IMR-90 (cell line): ENCODE data around the gene ARHGEF6.

Experiments
- BHLHE40 ChIP-seq: fragments of 150-350 bp; IDR thresholded peaks from 2 replicates; pipeline ENCODE4 v1.6.1; 2016; ENCODE audit warnings: mild to moderate bottlenecking, low read depth, low read length
- CEBPB ChIP-seq: IDR thresholded peaks from 2 replicates; pipeline ENCODE4 v1.6.1; 2012; ENCODE audit warnings: low read depth, low read length, improper control_type of control experiment
- FOS ChIP-seq: fragments of 150-350 bp; IDR thresholded peaks from 2 replicates; pipeline ENCODE4 v1.6.1; 2016; ENCODE audit warnings: low read depth, low read length
- MAFK ChIP-seq: IDR thresholded peaks from 2 replicates; pipeline ENCODE4 v1.6.1; 2012; ENCODE audit warnings: low read depth, low read length, improper control_type of control experiment
- MAZ ChIP-seq: IDR thresholded peaks from 2 replicates; pipeline ENCODE4 v1.6.1; 2012; ENCODE audit warnings: low read depth, mild to moderate bottlenecking, low read length, improper control_type of control experiment, moderate library complexity, borderline replicate concordance
- MXI1 ChIP-seq: IDR thresholded peaks from 2 replicates; pipeline ENCODE4 v1.6.1; 2012; ENCODE audit warnings: low read depth, mild to moderate bottlenecking, low read length, moderate library complexity, borderline replicate concordance
- NFE2L2 ChIP-seq: fragments of 150-350 bp; IDR thresholded peaks from 2 replicates; pipeline ENCODE4 v1.6.1; 2016; ENCODE audit warnings: low read depth, mild to moderate bottlenecking, low read length
- POLR2A ChIP-seq: IDR thresholded peaks from 2 replicates; pipeline ENCODE4 v1.6.1; 2012; ENCODE audit warnings: mild to moderate bottlenecking, low read depth, low read length
- RAD21 ChIP-seq: IDR thresholded peaks from 2 replicates; pipeline ENCODE4 v1.6.1; 2012; ENCODE audit warnings: low read length, improper control_type of control experiment
- RCOR1 ChIP-seq: IDR thresholded peaks from 2 replicates; pipeline ENCODE4 v1.6.1; 2012; ENCODE audit warnings: mild to moderate bottlenecking, low read length, improper control_type of control experiment; ENCODE audit not compliant: insufficient replicate concordance
- RFX5 ChIP-seq: IDR thresholded peaks from 2 replicates; pipeline ENCODE4 v1.8.0; 2012; ENCODE audit warnings: low read depth, mild to moderate bottlenecking, low read length, moderate library complexity
- SMC3 ChIP-seq: fragments of 150-350 bp; IDR thresholded peaks from 2 replicates; pipeline ENCODE4 v1.6.1; 2016; ENCODE audit warnings: low read depth, mild to moderate bottlenecking, antibody characterized with exemption, low read length, moderate library complexity
- TF ChIP-seq, protein P1 (sequence below): conservative IDR thresholded peaks from 2 replicates; pipeline ENCODE4 v1.5.1; 2012; ENCODE audit warnings: mild to moderate bottlenecking, low read depth, low read length, improper control_type of control experiment
- TF ChIP-seq, protein P2 (sequence below): fragments of 150-350 bp; IDR thresholded peaks from 2 replicates; pipeline ENCODE4 v1.6.1; 2016; ENCODE audit warnings: low read depth, mild to moderate bottlenecking, low read length, moderate library complexity, borderline replicate concordance

DNA sequence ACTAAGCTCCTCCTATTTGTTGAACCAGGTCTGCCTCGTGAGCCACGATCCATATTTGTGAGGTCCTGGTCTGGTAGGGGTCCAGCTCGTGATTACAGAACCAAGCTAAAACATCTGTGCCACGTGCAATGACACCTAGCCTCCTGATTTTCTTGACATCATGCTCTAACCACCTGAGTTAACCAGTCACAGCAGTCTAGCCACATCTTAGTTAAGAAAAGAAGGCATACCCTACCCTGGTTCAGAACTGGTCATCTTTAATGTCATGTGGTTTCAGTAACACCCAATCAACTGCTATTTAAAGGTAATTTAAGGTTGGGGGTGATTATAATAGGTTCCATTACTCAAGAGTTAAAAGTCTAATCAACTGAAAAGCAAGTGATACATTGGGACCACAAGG, 28.4 kb downstream of the ARHGEF6 start:
- TF ChIP-seq, protein P1, sequence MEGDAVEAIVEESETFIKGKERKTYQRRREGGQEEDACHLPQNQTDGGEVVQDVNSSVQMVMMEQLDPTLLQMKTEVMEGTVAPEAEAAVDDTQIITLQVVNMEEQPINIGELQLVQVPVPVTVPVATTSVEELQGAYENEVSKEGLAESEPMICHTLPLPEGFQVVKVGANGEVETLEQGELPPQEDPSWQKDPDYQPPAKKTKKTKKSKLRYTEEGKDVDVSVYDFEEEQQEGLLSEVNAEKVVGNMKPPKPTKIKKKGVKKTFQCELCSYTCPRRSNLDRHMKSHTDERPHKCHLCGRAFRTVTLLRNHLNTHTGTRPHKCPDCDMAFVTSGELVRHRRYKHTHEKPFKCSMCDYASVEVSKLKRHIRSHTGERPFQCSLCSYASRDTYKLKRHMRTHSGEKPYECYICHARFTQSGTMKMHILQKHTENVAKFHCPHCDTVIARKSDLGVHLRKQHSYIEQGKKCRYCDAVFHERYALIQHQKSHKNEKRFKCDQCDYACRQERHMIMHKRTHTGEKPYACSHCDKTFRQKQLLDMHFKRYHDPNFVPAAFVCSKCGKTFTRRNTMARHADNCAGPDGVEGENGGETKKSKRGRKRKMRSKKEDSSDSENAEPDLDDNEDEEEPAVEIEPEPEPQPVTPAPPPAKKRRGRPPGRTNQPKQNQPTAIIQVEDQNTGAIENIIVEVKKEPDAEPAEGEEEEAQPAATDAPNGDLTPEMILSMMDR: no peak
- TF ChIP-seq POLR2A (no peak), FOS (no peak), RFX5 (no peak), RAD21 (no peak), SMC3 (no peak), MAFK (no peak), BHLHE40 (no peak), NFE2L2 (no peak), MAZ (no peak), MXI1 (no peak), RCOR1 (no peak), CEBPB (no peak)
- TF ChIP-seq, protein P2, sequence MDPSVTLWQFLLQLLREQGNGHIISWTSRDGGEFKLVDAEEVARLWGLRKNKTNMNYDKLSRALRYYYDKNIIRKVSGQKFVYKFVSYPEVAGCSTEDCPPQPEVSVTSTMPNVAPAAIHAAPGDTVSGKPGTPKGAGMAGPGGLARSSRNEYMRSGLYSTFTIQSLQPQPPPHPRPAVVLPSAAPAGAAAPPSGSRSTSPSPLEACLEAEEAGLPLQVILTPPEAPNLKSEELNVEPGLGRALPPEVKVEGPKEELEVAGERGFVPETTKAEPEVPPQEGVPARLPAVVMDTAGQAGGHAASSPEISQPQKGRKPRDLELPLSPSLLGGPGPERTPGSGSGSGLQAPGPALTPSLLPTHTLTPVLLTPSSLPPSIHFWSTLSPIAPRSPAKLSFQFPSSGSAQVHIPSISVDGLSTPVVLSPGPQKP: no peak
